Measurements from ENCODE around the gene DSCAML1. TPM values are rescaled to one million over a fixed set of nuclear protein-coding genes. Genes with fewer than 3 reads are reported as not detected.

Gene DSCAML1
- total RNA-seq, 1 donor = not detected

- DNase-seq (ENCODE audit: low read depth) = no peak
Observed at GRCh38 chr11:117688255-117688797, 108.7 kb downstream of the DSCAML1 start.

GRCh38 chr11:117687776-117688175, 109.2 kb downstream of the DSCAML1 start:
- no peak for TF ChIP-seq CTCF (IDR thresholded peaks at IDR 0.05; ENCODE audit: insufficient read depth, low read depth, low read length)
- H3K4me3 ChIP-seq (ENCODE audit: low read depth, low read length) = no peak overlapping the region
- DNase-seq (ENCODE audit: low read depth) = no peak

More at GRCh38 chr11:117688255-117688797, 108.7 kb downstream of the DSCAML1 start:
- no peak overlapping the region for H3K4me3 ChIP-seq (ENCODE audit: low read depth, low read length)
- TF ChIP-seq CTCF (IDR thresholded peaks at IDR 0.05; ENCODE audit: insufficient read depth, low read depth, low read length) = no peak

GRCh38 chr11:117686711-117687110, 110.3 kb downstream of the DSCAML1 start:
- DNase-seq (ENCODE audit: low read depth) = no peak
- no peak overlapping the region for H3K4me3 ChIP-seq (ENCODE audit: low read depth, low read length)
- TF ChIP-seq CTCF (IDR thresholded peaks at IDR 0.05; ENCODE audit: insufficient read depth, low read depth, low read length) = no peak

- no peak for DNase-seq (ENCODE audit: low read depth)
- TF ChIP-seq CTCF (IDR thresholded peaks at IDR 0.05; ENCODE audit: insufficient read depth, low read depth, low read length) = no peak
- H3K4me3 ChIP-seq (ENCODE audit: low read depth, low read length) = no peak overlapping the region
Observed at GRCh38 chr11:117685566-117685965, 111.5 kb downstream of the DSCAML1 start.

GRCh38 chr11:117684731-117685130, 112.3 kb downstream of the DSCAML1 start:
- no peak overlapping the region for H3K4me3 ChIP-seq (ENCODE audit: low read depth, low read length)
- no peak for TF ChIP-seq CTCF (IDR thresholded peaks at IDR 0.05; ENCODE audit: insufficient read depth, low read depth, low read length)
- no peak for DNase-seq (ENCODE audit: low read depth)

GRCh38 chr11:117684111-117684510, 112.9 kb downstream of the DSCAML1 start:
- no peak for DNase-seq (ENCODE audit: low read depth)
- H3K4me3 ChIP-seq (ENCODE audit: low read depth, low read length) = no peak overlapping the region
- TF ChIP-seq CTCF (IDR thresholded peaks at IDR 0.05; ENCODE audit: insufficient read depth, low read depth, low read length) = no peak

GRCh38 chr11:117681438-117681837, 115.6 kb downstream of the DSCAML1 start:
- DNase-seq (ENCODE audit: low read depth) = no peak
- no peak for TF ChIP-seq CTCF (IDR thresholded peaks at IDR 0.05; ENCODE audit: insufficient read depth, low read depth, low read length)

More at GRCh38 chr11:117681438-117681837, 115.6 kb downstream of the DSCAML1 start:
- H3K4me3 ChIP-seq (ENCODE audit: low read depth, low read length) = no peak overlapping the region
